Epithelial cell of esophagus (primary cell): Measurements from ENCODE around the gene CFAP221.

Experiments
- DNase-seq: peaks from one replicate; pipeline ENCODE4 v3.0.0; 2010; ENCODE audit warnings: low read depth
- H3K4me3 ChIP-seq: 2 replicates; pipeline ENCODE4 v1.5.1; 2011; ENCODE audit warnings: mild to moderate bottlenecking, low read length, control low read depth
- CTCF ChIP-seq: IDR thresholded peaks from 2 replicates; pipeline ENCODE4 v1.5.1; 2011; ENCODE audit warnings: low read depth, mild to moderate bottlenecking, low read length, control low read depth, inconsistent platforms; ENCODE audit not compliant: insufficient read depth; ENCODE audit errors: missing control alignments

The CFAP221 gene

GRCh38 chr2:119698246-119698645, 154.0 kb downstream of the CFAP221 start:
- no peak overlapping the region for H3K4me3 ChIP-seq
- no peak for DNase-seq
- TF ChIP-seq CTCF = no peak

- no peak for TF ChIP-seq CTCF
- H3K4me3 ChIP-seq = no peak overlapping the region
- DNase-seq = no peak
Measured at GRCh38 chr2:119699016-119699606, 154.9 kb downstream of the CFAP221 start.

- TF ChIP-seq CTCF = no peak
- DNase-seq = no peak
- H3K4me3 ChIP-seq = no peak overlapping the region
Measured at GRCh38 chr2:119700866-119701265, 156.6 kb downstream of the CFAP221 start.

- H3K4me3 ChIP-seq = no peak overlapping the region
- TF ChIP-seq CTCF = no peak
- no peak for DNase-seq
Measured at GRCh38 chr2:119701352-119701751, 157.1 kb downstream of the CFAP221 start.

- DNase-seq = no peak
- no peak for TF ChIP-seq CTCF
- no peak overlapping the region for H3K4me3 ChIP-seq
Measured at GRCh38 chr2:119702203-119702917, 158.1 kb downstream of the CFAP221 start.

- DNase-seq = peak; percentile 62
- H3K4me3 ChIP-seq = no peak overlapping the region
- TF ChIP-seq CTCF = peak; percentile 93
Measured at GRCh38 chr2:119702918-119703401, 158.7 kb downstream of the CFAP221 start.

GRCh38 chr2:119703526-119703925, 159.3 kb downstream of the CFAP221 start:
- no peak for DNase-seq
- H3K4me3 ChIP-seq = no peak overlapping the region
- no peak for TF ChIP-seq CTCF
